ENCODE data around the gene PLP1.

- no peak for TF ChIP-seq CTCF (IDR thresholded peaks at IDR 0.05)
- TF ChIP-seq POLR2A (IDR thresholded peaks at IDR 0.05) = no peak
These were observed 2.6 kb downstream of the PLP1 start for GRCh38 chrX:103779141-103779789.
